Ovary (tissue), 9 donors: ENCODE measurements around the gene COPS6. TPM values are rescaled to one million over a fixed set of nuclear protein-coding genes. Genes with fewer than 3 reads are reported as not detected.

Experiments
- DNase-seq, 5 donors: peaks; one replicate each; pipeline ENCODE4 v3.0.0-alpha.2; 2019 to 2020
- H3K27ac ChIP-seq, 2 donors: fragments of 200-600 bp; one replicate each; pipeline versions ENCODE4 v1.5.1 to v1.8.0; 2019 to 2022
- H3K27me3 ChIP-seq: fragments of 200-600 bp; one replicate; pipeline ENCODE4 v1.8.0; 2022
- H3K36me3 ChIP-seq: fragments of 200-600 bp; sonication (generic); one replicate; pipeline ENCODE4 v1.5.1; 2019
- H3K4me1 ChIP-seq: one replicate; pipeline ENCODE4 v1.8.1; 2013; ENCODE audit warnings: mild to moderate bottlenecking, moderate library complexity; ENCODE audit not compliant: insufficient read depth
- H3K4me3 ChIP-seq: fragments of 200-600 bp; sonication (generic); one replicate; pipeline ENCODE4 v1.5.1; 2017
- H3K9me3 ChIP-seq, 2 donors: fragments of 200-600 bp in 1 of 2; sonication (generic) in 1 of 2; one replicate each; pipeline versions ENCODE4 v1.5.1 to v1.8.1; 2013 to 2019; ENCODE audit warnings: mild to moderate bottlenecking in 1 of 2, moderate library complexity in 1 of 2
- CTCF ChIP-seq, 3 donors: fragments of 450-650 bp in 2 of 3; fragments of 200-600 bp in 1 of 3; IDR thresholded peaks; one replicate each; pipeline versions ENCODE4 v1.5.1 to v1.8.0; 2016 to 2022; ENCODE audit warnings: antibody characterized with exemption in 3 of 3, mild to moderate bottlenecking in 1 of 3
- EP300 ChIP-seq: sonication (generic); formaldehyde crosslinking; IDR thresholded peaks from one replicate; pipeline ENCODE4 v1.6.1; 2017; ENCODE audit warnings: antibody characterized with exemption
- POLR2A ChIP-seq: fragments of 450-650 bp; IDR thresholded peaks from one replicate; pipeline ENCODE4 v1.6.1; 2017; ENCODE audit warnings: antibody characterized with exemption, mild to moderate bottlenecking, moderate library complexity
- WGBS, 3 donors: extraction: QIAGEN DNeasy Blood & Tissue Kit in 1 of 3; methylation state at CpG; one replicate each; pipeline versions ENCODE4 v1.1.5 to v1.1.7; 2013 to 2017; 5-methylcytosine and 5-hydroxymethylcytosine counted together
- intact Hi-C, 4 donors: fragments of 100-400 bp; cut with DNase I; formaldehyde crosslinking; loops; one replicate each; pipeline versions ENCODE4 v1.11.0 to v1.15.1; 2022 to 2023
- polyA plus RNA-seq, 2 donors: library from polyadenylated mRNA; stranded (reverse); fragments of 200-250 nt in 1 of 2; fragments of 350-450 nt in 1 of 2; fragmentation: Illumina TruSeq in 1 of 2; extraction: RNeasy Lipid Tissue Mini Kit (QIAGEN cat#74804) in 1 of 2; gene quantifications; one replicate each; pipeline ENCODE4 v1.2.3, GENCODE V29; 2013 to 2014
- total RNA-seq, 7 donors: library from RNA; depleted of rRNA in 2 of 7; stranded (reverse); fragments of >200 nt in 2 of 7; fragmentation: NEBNext Ultra II Directional in 3 of 7; extraction: Animal tissue kit (Norgen Biotek cat#: 25700) in 3 of 7; gene quantifications; one replicate each; pipeline versions ENCODE4 v1.1.0 to v1.2.4, GENCODE V29; 2016 to 2023
- donor health status: DM: no; HTN: no; CAD: no; lungs with moderate emphysema.
- donor health status: DM: no; HTN: no; CAD: no.
- donor health status: Bipolar disorder and iron deficiency.
- donor health status: DM: yes; HTN: yes; CAD: no.
- donor health status: DM: no; HTN: no; CAD: no.
- donor health status: DM: yes; HTN: yes; CAD: no.

Gene COPS6
- total and polyA plus RNA-seq, 9 donors, result 33.6 to 145 (median 98.2) TPM

- Histone ChIP-seq H3K27ac (peak overlapping the region; percentile 68 to 70), H3K36me3 (no peaks in the 10 kb centered on the region), H3K4me1 (no peaks in the 10 kb centered on the region), H3K4me3 (peak overlapping the region; percentile 69), H3K27me3 (no peaks in the 10 kb centered on the region), H3K9me3 (no peaks in the 10 kb centered on the region)
- intact Hi-C loops, result no loop called here
- WGBS, 3 donors, result 67 to 77% (median 67%) methylated on average over 11 of the region's 11 CpGs
- no peak for DNase-seq
- TF ChIP-seq EP300 (no peak), CTCF (IDR thresholded peaks at IDR 0.05) (no peak), POLR2A (no peak)
These were observed 611 bp upstream of the COPS6 start for GRCh38 chr7:100088095-100088620.

- peak overlapping the region; percentile 69 for H3K4me3 ChIP-seq
- intact Hi-C loops, result no loop called here
- H3K27me3 ChIP-seq, result no peaks in the 10 kb centered on the region
- TF ChIP-seq EP300 (no peak), CTCF (IDR thresholded peaks at IDR 0.05) (no peak), POLR2A (no peak)
- DNase-seq, result no peak
- no peaks in the 10 kb centered on the region for H3K36me3 ChIP-seq
- 11 to 19% (median 11%) methylated on average over 7 of the region's 7 CpGs for WGBS, 3 donors
- H3K9me3 ChIP-seq, result no peaks in the 10 kb centered on the region
- no peaks in the 10 kb centered on the region for H3K4me1 ChIP-seq
- H3K27ac ChIP-seq, result peak overlapping the region in 1 of 2 donors; percentile 68
These were observed 858 bp downstream of the COPS6 start for GRCh38 chr7:100089458-100090196.

GRCh38 chr7:100090527-100091410, 2.0 kb downstream of the COPS6 start:
- H3K36me3 ChIP-seq, result no peaks in the 10 kb centered on the region
- H3K4me1 ChIP-seq, result no peaks in the 10 kb centered on the region
- H3K27me3 ChIP-seq, result no peaks in the 10 kb centered on the region
- intact Hi-C loops, result no loop called here
- no peaks in the 10 kb centered on the region for H3K9me3 ChIP-seq
- WGBS, 3 donors, result 86% methylated on average over 14 of the region's 14 CpGs
- TF ChIP-seq CTCF (IDR thresholded peaks at IDR 0.05) (no peak), POLR2A (no peak), EP300 (no peak)
- H3K4me3 ChIP-seq, result no peak overlapping the region
- DNase-seq, result no peak
- H3K27ac ChIP-seq, result no peak overlapping the region

- 55 to 57% (median 55%) methylated on average over 19 of the region's 19 CpGs for WGBS, 3 donors
- H3K9me3 ChIP-seq, result no peaks in the 10 kb centered on the region
- no peaks in the 10 kb centered on the region for H3K4me1 ChIP-seq
- no peak for TF ChIP-seq EP300
- no peak for TF ChIP-seq POLR2A
- no peak for TF ChIP-seq CTCF (IDR thresholded peaks at IDR 0.05)
- no peak overlapping the region for H3K27ac ChIP-seq
- no peak overlapping the region for H3K4me3 ChIP-seq
- DNase-seq, result no peak
- H3K27me3 ChIP-seq, result no peaks in the 10 kb centered on the region
- no peaks in the 10 kb centered on the region for H3K36me3 ChIP-seq
- intact Hi-C loops, result no loop called here
These were observed 2.8 kb downstream of the COPS6 start for GRCh38 chr7:100091411-100092181.
